Liver (tissue), 3 donors: ENCODE data around the gene OTUD1.

Experiments
- RAD21 ChIP-seq, 2 donors: IDR thresholded peaks; 2 replicates each; pipeline ENCODE4 v1.6.1; 2016; ENCODE audit warnings: antibody characterized with exemption in 2 of 2, mild to moderate bottlenecking in 2 of 2
- TF ChIP-seq, protein P1 (sequence below): fragments of 150-350 bp; IDR thresholded peaks from 2 replicates; pipeline ENCODE4 v1.5.1; 2017; ENCODE audit warnings: improper control_type of control experiment, low read depth, low read length; ENCODE audit not compliant: missing input control
- donor health status: healthy.
- donor health status: healthy.

GRCh38 chr10:23445591-23445990, 6.7 kb downstream of the OTUD1 start:
- TF ChIP-seq RAD21 (IDR thresholded peaks at IDR 0.05): no peak
- TF ChIP-seq, protein P1, sequence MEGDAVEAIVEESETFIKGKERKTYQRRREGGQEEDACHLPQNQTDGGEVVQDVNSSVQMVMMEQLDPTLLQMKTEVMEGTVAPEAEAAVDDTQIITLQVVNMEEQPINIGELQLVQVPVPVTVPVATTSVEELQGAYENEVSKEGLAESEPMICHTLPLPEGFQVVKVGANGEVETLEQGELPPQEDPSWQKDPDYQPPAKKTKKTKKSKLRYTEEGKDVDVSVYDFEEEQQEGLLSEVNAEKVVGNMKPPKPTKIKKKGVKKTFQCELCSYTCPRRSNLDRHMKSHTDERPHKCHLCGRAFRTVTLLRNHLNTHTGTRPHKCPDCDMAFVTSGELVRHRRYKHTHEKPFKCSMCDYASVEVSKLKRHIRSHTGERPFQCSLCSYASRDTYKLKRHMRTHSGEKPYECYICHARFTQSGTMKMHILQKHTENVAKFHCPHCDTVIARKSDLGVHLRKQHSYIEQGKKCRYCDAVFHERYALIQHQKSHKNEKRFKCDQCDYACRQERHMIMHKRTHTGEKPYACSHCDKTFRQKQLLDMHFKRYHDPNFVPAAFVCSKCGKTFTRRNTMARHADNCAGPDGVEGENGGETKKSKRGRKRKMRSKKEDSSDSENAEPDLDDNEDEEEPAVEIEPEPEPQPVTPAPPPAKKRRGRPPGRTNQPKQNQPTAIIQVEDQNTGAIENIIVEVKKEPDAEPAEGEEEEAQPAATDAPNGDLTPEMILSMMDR: no peak
